ENCODE results near the gene IL3.

The IL3 gene

GRCh38 chr5:132049093-132049492, 11.4 kb upstream of the IL3 start:
- Histone ChIP-seq H3K4me1 (ENCODE audit: insufficient read depth, poor library complexity, severe bottlenecking) (no peaks in the 10 kb centered on the region), H3K27ac (ENCODE audit: poor library complexity, severe bottlenecking) (no peak overlapping the region), H3K36me3 (ENCODE audit: low read depth) (no peaks in the 10 kb centered on the region), H3K27me3 (ENCODE audit: insufficient read depth, poor library complexity, severe bottlenecking) (no peaks in the 10 kb centered on the region), H3K9me3 (ENCODE audit: severe bottlenecking) (no peaks in the 10 kb centered on the region), H3K4me3 (ENCODE audit: severe bottlenecking) (no peak overlapping the region)
- no peak for TF ChIP-seq CTCF (IDR thresholded peaks at IDR 0.05; ENCODE audit: poor library complexity, severe bottlenecking)
- ATAC-seq (ENCODE audit: low read depth): no peak
- DNase-seq (ENCODE audit: low spot score): no peak

DNA sequence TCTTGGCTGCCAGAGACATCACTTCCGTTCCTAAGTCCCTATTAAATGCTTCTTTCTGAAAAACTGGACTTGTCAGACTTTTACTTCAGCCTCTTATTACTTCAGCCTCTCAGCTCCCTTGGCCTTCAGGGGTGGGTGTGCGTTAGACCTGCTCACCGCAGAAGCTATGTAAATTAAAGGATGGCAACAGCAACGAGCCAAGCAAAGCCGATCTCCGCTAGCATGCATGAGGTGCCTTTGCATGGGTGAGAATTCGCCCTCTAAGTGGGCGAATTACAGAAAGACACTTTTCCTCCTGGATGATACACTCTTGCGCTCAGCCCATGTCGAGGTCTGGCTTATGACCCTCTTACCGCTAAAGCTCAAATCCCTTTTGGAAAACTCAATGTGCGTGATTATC, 10.9 kb upstream of the IL3 start:
- H3K27ac ChIP-seq (ENCODE audit: poor library complexity, severe bottlenecking): no peak overlapping the region
- TF ChIP-seq CTCF (IDR thresholded peaks at IDR 0.05; ENCODE audit: poor library complexity, severe bottlenecking): no peak
- DNase-seq (ENCODE audit: low spot score): no peak
- H3K4me1 ChIP-seq (ENCODE audit: insufficient read depth, poor library complexity, severe bottlenecking): no peaks in the 10 kb centered on the region
- no peak for ATAC-seq (ENCODE audit: low read depth)
- H3K4me3 ChIP-seq (ENCODE audit: severe bottlenecking): no peak overlapping the region
- no peaks in the 10 kb centered on the region for H3K36me3 ChIP-seq (ENCODE audit: low read depth)
- H3K27me3 ChIP-seq (ENCODE audit: insufficient read depth, poor library complexity, severe bottlenecking): no peaks in the 10 kb centered on the region
- H3K9me3 ChIP-seq (ENCODE audit: severe bottlenecking): no peaks in the 10 kb centered on the region

- DNase-seq (ENCODE audit: low spot score) (no peak), ATAC-seq (ENCODE audit: low read depth) (no peak; the same call in 2 of the 3 replicates)
- Histone ChIP-seq H3K36me3 (ENCODE audit: low read depth) (no peaks in the 10 kb centered on the region), H3K4me1 (ENCODE audit: insufficient read depth, poor library complexity, severe bottlenecking) (no peaks in the 10 kb centered on the region), H3K4me3 (ENCODE audit: severe bottlenecking) (no peak overlapping the region), H3K9me3 (ENCODE audit: severe bottlenecking) (no peaks in the 10 kb centered on the region), H3K27ac (ENCODE audit: poor library complexity, severe bottlenecking) (no peak overlapping the region), H3K27me3 (ENCODE audit: insufficient read depth, poor library complexity, severe bottlenecking) (no peaks in the 10 kb centered on the region)
- no peak for TF ChIP-seq CTCF (IDR thresholded peaks at IDR 0.05; ENCODE audit: poor library complexity, severe bottlenecking)
Observed at GRCh38 chr5:132050136-132050535, 10.3 kb upstream of the IL3 start.

DNA sequence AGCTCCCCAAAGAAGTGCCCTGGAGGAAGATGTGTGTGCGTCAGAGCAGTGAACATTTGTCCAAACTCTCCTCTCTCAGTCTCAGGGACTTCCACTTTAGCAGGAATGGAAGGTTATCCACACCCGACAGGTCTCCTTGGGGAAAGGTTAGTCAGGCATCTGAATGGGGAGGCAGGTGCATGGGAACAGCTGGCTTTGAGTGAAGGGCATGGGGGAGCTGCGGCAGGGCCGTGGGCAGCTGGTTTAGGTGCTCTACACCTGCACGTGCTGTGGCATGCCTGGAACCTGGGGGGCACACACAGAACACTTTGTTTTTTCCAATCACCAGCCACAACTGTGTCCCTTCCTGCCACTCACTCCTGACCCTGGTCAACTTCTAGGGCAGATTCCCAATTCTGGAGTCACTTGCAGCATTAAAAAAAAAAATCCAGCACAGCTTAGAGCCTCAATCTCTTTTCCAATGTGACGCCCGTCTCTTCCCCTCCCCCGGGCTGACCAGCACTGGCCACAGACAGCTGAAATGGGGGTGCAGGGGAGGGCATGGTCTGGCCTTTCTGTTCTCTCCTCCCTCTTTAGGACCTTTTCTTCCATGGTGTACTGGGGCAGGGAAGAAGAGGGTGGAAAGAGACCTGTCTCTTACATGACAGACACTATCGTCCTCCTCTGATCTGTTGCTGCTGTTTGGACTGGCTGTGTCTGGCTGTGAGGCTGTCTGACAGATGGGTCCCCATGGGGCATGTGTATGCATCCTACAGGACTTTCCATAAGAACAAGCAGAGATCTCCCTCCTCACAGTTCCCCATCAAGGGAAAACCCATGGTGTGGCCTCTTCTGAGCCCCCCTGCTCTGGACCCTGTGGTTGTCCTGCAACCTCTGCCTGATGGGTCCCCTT, 9.5 kb upstream of the IL3 start:
- no peak for ATAC-seq (ENCODE audit: low read depth)
- DNase-seq (ENCODE audit: low spot score): no peak
- H3K4me1 ChIP-seq (ENCODE audit: insufficient read depth, poor library complexity, severe bottlenecking): no peaks in the 10 kb centered on the region
- H3K4me3 ChIP-seq (ENCODE audit: severe bottlenecking): no peak overlapping the region
- H3K27me3 ChIP-seq (ENCODE audit: insufficient read depth, poor library complexity, severe bottlenecking): no peaks in the 10 kb centered on the region
- no peak for TF ChIP-seq CTCF (IDR thresholded peaks at IDR 0.05; ENCODE audit: poor library complexity, severe bottlenecking)
- H3K27ac ChIP-seq (ENCODE audit: poor library complexity, severe bottlenecking): no peak overlapping the region
- no peaks in the 10 kb centered on the region for H3K36me3 ChIP-seq (ENCODE audit: low read depth)
- no peaks in the 10 kb centered on the region for H3K9me3 ChIP-seq (ENCODE audit: severe bottlenecking)

- no peak for TF ChIP-seq CTCF (IDR thresholded peaks at IDR 0.05; ENCODE audit: poor library complexity, severe bottlenecking)
- ATAC-seq (ENCODE audit: low read depth) (no peak), DNase-seq (ENCODE audit: low spot score) (peak; percentile 56)
- no peak overlapping the region for H3K4me3 ChIP-seq (ENCODE audit: severe bottlenecking)
- H3K27me3 ChIP-seq (ENCODE audit: insufficient read depth, poor library complexity, severe bottlenecking): no peaks in the 10 kb centered on the region
- H3K27ac ChIP-seq (ENCODE audit: poor library complexity, severe bottlenecking): no peak overlapping the region
- no peaks in the 10 kb centered on the region for H3K9me3 ChIP-seq (ENCODE audit: severe bottlenecking)
- H3K36me3 ChIP-seq (ENCODE audit: low read depth): no peaks in the 10 kb centered on the region
- no peaks in the 10 kb centered on the region for H3K4me1 ChIP-seq (ENCODE audit: insufficient read depth, poor library complexity, severe bottlenecking)
Observed at GRCh38 chr5:132052520-132052919, 7.9 kb upstream of the IL3 start.
